Body of pancreas (tissue), 4 donors: ENCODE data around the gene FUBP3.

Experiments used
- CTCF ChIP-seq, 7 experiments: fragments of 450-650 bp in 4 of 7; fragments of 200-600 bp in 3 of 7; sonication (generic) in 3 of 7; IDR thresholded peaks; one replicate each; pipeline ENCODE4 v1.5.1; 2016 to 2019; ENCODE audit warnings: antibody characterized with exemption in 7 of 7
- POLR2A ChIP-seq, 3 donors: fragments of 450-650 bp; IDR thresholded peaks; one replicate each; pipeline ENCODE4 v1.6.1; 2016; ENCODE audit warnings: antibody characterized with exemption in 3 of 3, mild to moderate bottlenecking in 2 of 3

DNA sequence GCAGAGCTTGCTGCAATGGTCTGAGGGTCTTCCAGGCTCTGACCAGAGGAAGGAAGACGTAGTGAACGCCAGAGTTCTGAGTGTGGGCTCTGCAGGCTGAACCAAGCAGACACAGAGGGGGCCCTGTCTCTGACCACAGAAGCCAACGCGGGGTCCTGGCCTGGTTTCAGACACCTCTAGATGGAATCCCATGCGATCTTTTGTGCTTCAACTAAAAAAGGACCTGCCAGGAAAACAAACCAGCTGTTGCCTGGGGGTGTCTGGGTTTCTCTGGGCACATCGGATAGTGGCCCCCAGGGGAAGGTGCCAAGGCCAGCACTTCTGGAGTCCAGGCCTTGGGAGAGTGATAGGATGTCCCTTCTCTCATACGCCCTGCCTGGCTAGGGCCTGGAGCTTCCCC, 97.9 kb downstream of the FUBP3 start:
- no peak for TF ChIP-seq POLR2A (IDR thresholded peaks at IDR 0.05)
- TF ChIP-seq CTCF (IDR thresholded peaks at IDR 0.05), result no peak
